Fibroblast of villous mesenchyme (primary cell): ENCODE results near the gene SCAF4. TPM values are rescaled to one million over a fixed set of nuclear protein-coding genes. Genes with fewer than 3 reads are reported as not detected.

Experiments used
- DNase-seq: peaks from one replicate; pipeline ENCODE4 v3.0.0-alpha.2; 2010; ENCODE audit warnings: low read depth
- H3K4me3 ChIP-seq: 2 replicates; pipeline ENCODE4 v1.5.1; 2011; ENCODE audit warnings: low read depth, mild to moderate bottlenecking, low read length
- CTCF ChIP-seq: IDR thresholded peaks from 2 replicates; pipeline ENCODE4 v1.5.1; 2012; ENCODE audit warnings: low read depth, mild to moderate bottlenecking, low read length; ENCODE audit not compliant: insufficient read depth
- total RNA-seq: library from RNA; depleted of rRNA; stranded (reverse); fragments of >200 nt; gene quantifications from 2 replicates; pipeline ENCODE4 v1.2.3, GENCODE V29; 2012

The SCAF4 gene
- 9.0 and 9.1 TPM in 2 replicates for total RNA-seq

DNA sequence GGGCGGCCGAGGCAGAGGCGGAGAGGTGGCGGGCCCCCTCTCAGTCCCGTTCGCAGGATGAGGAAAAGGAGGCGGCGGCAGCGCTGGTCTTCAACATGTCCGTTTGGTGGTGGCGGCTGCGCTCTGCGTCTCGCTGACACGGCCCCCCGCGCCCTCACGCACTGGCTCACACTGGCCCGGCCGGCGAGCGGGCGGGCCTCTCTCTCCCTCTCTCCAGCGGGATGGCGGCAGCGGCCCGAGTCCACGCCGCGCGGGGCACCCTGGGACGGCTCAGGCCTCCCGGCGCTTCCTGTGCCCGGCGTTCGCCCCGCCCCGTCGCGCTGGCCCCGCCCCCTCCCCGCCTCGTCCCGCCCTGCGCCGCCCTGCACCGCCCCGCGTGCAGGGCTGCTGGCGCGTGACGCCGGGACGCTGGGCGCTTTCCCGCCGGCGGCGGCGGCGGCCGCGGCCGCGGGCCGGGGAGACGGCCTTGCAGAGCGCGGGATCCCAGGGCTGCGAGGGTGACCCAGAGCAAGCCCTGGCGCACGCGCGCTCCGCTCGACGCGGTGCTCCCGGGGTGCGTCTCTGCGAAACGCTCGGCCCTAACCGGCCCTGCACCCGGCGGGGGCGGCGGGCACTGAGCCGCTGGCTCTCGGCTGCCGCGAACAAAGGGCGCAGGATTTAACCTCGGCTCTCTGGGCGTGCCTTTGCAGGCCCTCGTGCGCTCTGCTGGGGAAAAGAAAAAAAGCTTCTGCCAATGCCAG lies at the start of gene SCAF4:
Gene SCAF4, minus strand, starts transcription at position 262 of the 740 bp plus-strand sequence. CDS start 426 bp downstream, outside the sequence.
- DNase-seq = peak; percentile 91
- H3K4me3 ChIP-seq = peak within 1 kb of the TSS; percentile 90
- no peak for TF ChIP-seq CTCF

- no peak for TF ChIP-seq CTCF
- H3K4me3 ChIP-seq = no peak overlapping the region
- DNase-seq = no peak
These were observed 49.0 kb upstream of the SCAF4 start for GRCh38 chr21:31780944-31781343.

GRCh38 chr21:31778546-31778945 lies 46.6 kb upstream of the SCAF4 start:
- DNase-seq = no peak
- no peak overlapping the region for H3K4me3 ChIP-seq

DNA sequence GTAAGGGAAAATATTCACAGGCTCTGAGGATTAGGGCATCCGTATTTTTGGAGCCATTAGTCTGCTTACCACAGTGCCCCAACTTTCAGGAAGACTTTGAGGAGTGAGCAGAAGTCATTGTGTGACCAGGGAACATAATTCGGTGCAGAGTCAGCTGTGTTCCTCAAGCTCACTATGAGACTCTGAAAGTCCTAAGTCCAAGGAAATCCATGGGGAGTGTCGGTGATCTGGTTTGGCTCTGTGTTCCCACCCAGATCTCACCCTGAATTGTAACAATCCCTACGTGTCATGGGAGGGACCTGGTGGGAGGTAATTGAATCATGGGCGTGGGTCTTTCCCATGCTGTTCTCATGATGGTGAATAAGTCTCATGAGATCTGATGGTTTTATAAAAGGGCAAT lies 45.9 kb upstream of the SCAF4 start:
- DNase-seq = no peak
- no peak overlapping the region for H3K4me3 ChIP-seq
- TF ChIP-seq CTCF = no peak

More at GRCh38 chr21:31778546-31778945, 46.6 kb upstream of the SCAF4 start:
- TF ChIP-seq CTCF = no peak

- TF ChIP-seq CTCF = no peak
- DNase-seq = no peak
- no peak overlapping the region for H3K4me3 ChIP-seq
These were observed 42.1 kb upstream of the SCAF4 start for GRCh38 chr21:31774031-31774430.

DNA sequence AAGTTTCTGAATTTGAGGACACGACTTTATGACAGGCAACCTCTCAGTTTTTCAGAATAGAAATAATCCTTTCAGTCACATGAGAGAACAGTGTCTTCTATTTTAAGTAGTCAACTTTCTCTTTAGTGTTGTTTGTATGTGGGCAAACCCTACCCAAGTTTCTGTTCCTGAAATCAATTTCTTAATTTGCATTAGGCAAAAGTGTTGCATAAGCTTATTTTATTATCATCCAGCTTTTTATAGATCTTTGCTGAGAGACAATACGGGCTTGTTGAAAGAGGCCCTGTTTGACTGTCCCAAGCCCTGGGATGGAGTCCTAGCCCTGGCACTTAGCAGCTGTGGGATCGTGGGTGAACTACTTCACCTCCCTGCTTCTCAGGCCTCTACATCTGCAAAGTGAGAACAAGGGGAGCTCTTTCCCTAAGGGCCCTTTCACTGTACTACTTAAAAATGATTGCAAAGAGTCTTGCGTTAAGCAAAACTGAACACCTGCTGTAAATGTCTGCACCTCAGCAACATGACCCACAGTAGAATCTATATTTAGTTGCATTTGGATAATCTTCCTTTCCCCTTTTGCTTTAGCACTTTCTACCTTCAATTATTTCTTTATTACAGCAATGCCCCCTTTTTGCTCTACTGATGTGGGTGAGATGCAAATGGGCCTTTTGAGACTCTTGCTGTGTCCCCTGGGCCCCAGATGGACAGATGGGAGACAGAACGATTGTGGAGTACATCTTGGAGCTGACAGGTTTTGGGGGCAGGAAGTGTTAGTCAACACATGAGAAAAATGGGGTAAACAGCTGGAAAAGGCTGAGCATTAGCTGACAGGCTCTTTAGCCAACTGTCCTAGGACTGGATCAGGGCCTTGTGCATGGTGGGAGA lies 41.0 kb upstream of the SCAF4 start:
- TF ChIP-seq CTCF = no peak
- DNase-seq = no peak
- H3K4me3 ChIP-seq = no peak overlapping the region
